ENCODE measurements around the gene ARL1. TPM values are rescaled to one million over a fixed set of nuclear protein-coding genes. Genes with fewer than 3 reads are reported as not detected.

Gene ARL1
- total and polyA plus RNA-seq, 10 of the 15 experiments (the other 5 are each of a cell fraction or from before 2014, with no cell fraction given), result 28.5 to 95.0 (median 65.7) TPM

DNA sequence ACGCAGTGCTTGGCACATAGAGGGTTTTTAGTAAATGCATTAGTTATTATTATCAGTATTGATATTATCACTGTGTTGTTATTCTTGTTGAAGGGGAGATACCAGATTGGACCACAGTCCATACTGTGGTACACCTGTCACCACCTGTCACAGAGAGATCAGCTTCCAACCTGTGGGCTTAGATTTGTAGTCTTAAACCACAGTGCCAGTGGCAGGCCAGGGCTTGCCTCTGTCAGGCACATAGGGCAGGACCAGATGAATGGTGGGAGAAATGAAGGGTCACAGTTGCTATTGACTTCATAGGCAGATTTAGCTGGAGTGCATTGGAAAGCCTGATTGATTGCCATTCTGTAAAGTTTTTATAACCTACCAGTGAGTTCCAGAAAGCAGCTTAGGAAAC, 35.1 kb downstream of the ARL1 start:
- Histone ChIP-seq H4K20me1 (ENCODE audit: control insufficient read depth, insufficient read depth) (no peaks in the 10 kb centered on the region), H2AFZ (ENCODE audit: control insufficient read depth, low read depth, low read length) (no peak overlapping the region), H3K79me2 (ENCODE audit: control insufficient read depth, insufficient read depth, low read length) (no peaks in the 10 kb centered on the region), H3K4me3 (no peak overlapping the region), H3K27ac (ENCODE audit: control insufficient read depth, insufficient read depth) (no peak overlapping the region), H3K27me3 (replicated peaks in 1 of 2; ENCODE audit: control insufficient read depth in 2 of 2, insufficient read depth in 2 of 2, low read length in 1 of 2) (no peaks in the 10 kb centered on the region), H3K9me3 (replicated peaks; ENCODE audit: control insufficient read depth, insufficient read depth, low read length) (no peaks in the 10 kb centered on the region), H3K9ac (ENCODE audit: control insufficient read depth, insufficient read depth, low read length) (no peak overlapping the region), H3K4me1 (ENCODE audit: control insufficient read depth, insufficient read depth, low read length) (no peaks in the 10 kb centered on the region), H3K36me3 (ENCODE audit: control insufficient read depth in 2 of 2, insufficient read depth in 2 of 2, low read length in 1 of 2) (peaks cover 8 to 29% of the 10 kb centered on the region in 2 experiments), H3K4me2 (ENCODE audit: control insufficient read depth, insufficient read depth) (no peak overlapping the region)
- FAIRE-seq (no peak), DNase-seq (ENCODE audit: low read depth, low spot score) (no peak), ATAC-seq (no peak)
- TF ChIP-seq IKZF1 (conservative IDR thresholded peaks at IDR 0.05) (no peak), PML (IDR thresholded peaks at IDR 0.05; ENCODE audit: low read length) (no peak), CEBPB (IDR thresholded peaks at IDR 0.05; ENCODE audit: borderline replicate concordance in 1 of 2, low read depth in 2 of 2, low read length in 2 of 2) (no peak), HDGF (IDR thresholded peaks at IDR 0.05) (no peak), KAT2A (conservative IDR thresholded peaks at IDR 0.05; ENCODE audit: control insufficient read depth, low read depth, low read length) (no peak), NRF1 (conservative IDR thresholded peaks at IDR 0.05; ENCODE audit: low read depth, low read length) (no peak), BHLHE40 (IDR thresholded peaks at IDR 0.05; ENCODE audit: borderline replicate concordance in 1 of 2, low read depth in 2 of 2, low read length in 1 of 2) (no peak), SIN3A (IDR thresholded peaks at IDR 0.05; ENCODE audit: low read depth, low read length) (no peak), CHD2 (IDR thresholded peaks at IDR 0.05; ENCODE audit: borderline replicate concordance, low read depth, low read length) (no peak), ATF7 (IDR thresholded peaks at IDR 0.05; ENCODE audit: low read depth) (no peak), POLR2AphosphoS2 (IDR thresholded peaks at IDR 0.05; ENCODE audit: low read depth, low read length) (no peak), BRCA1 (IDR thresholded peaks at IDR 0.05; ENCODE audit: low read depth, low read length) (no peak), STAT1 (conservative IDR thresholded peaks at IDR 0.05) (no peak), SP1 (IDR thresholded peaks at IDR 0.05; ENCODE audit: low read depth, low read length) (no peak)
- TF ChIP-seq, protein P1, sequence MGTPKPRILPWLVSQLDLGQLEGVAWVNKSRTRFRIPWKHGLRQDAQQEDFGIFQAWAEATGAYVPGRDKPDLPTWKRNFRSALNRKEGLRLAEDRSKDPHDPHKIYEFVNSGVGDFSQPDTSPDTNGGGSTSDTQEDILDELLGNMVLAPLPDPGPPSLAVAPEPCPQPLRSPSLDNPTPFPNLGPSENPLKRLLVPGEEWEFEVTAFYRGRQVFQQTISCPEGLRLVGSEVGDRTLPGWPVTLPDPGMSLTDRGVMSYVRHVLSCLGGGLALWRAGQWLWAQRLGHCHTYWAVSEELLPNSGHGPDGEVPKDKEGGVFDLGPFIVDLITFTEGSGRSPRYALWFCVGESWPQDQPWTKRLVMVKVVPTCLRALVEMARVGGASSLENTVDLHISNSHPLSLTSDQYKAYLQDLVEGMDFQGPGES (IDR thresholded peaks at IDR 0.05), result no peak
- TF ChIP-seq, protein P2, sequence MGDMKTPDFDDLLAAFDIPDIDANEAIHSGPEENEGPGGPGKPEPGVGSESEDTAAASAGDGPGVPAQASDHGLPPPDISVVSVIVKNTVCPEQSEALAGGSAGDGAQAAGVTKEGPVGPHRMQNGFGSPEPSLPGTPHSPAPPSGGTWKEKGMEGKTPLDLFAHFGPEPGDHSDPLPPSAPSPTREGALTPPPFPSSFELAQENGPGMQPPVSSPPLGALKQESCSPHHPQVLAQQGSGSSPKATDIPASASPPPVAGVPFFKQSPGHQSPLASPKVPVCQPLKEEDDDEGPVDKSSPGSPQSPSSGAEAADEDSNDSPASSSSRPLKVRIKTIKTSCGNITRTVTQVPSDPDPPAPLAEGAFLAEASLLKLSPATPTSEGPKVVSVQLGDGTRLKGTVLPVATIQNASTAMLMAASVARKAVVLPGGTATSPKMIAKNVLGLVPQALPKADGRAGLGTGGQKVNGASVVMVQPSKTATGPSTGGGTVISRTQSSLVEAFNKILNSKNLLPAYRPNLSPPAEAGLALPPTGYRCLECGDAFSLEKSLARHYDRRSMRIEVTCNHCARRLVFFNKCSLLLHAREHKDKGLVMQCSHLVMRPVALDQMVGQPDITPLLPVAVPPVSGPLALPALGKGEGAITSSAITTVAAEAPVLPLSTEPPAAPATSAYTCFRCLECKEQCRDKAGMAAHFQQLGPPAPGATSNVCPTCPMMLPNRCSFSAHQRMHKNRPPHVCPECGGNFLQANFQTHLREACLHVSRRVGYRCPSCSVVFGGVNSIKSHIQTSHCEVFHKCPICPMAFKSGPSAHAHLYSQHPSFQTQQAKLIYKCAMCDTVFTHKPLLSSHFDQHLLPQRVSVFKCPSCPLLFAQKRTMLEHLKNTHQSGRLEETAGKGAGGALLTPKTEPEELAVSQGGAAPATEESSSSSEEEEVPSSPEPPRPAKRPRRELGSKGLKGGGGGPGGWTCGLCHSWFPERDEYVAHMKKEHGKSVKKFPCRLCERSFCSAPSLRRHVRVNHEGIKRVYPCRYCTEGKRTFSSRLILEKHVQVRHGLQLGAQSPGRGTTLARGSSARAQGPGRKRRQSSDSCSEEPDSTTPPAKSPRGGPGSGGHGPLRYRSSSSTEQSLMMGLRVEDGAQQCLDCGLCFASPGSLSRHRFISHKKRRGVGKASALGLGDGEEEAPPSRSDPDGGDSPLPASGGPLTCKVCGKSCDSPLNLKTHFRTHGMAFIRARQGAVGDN (IDR thresholded peaks at IDR 0.05), result no peak
- TF ChIP-seq, protein P3, sequence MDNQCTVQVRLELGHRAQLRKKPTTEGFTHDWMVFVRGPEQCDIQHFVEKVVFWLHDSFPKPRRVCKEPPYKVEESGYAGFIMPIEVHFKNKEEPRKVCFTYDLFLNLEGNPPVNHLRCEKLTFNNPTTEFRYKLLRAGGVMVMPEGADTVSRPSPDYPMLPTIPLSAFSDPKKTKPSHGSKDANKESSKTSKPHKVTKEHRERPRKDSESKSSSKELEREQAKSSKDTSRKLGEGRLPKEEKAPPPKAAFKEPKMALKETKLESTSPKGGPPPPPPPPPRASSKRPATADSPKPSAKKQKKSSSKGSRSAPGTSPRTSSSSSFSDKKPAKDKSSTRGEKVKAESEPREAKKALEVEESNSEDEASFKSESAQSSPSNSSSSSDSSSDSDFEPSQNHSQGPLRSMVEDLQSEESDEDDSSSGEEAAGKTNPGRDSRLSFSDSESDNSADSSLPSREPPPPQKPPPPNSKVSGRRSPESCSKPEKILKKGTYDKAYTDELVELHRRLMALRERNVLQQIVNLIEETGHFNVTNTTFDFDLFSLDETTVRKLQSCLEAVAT (IDR thresholded peaks at IDR 0.05), result no peak
- no TSS peak for BruUV-seq (replicated peaks)
- WGBS (ENCODE audit: insufficient coverage, insufficient replicate concordance, low lambda C conversion rate, missing lambda C conversion rate), result 96% methylated on average over 1 of the region's 1 CpG
- SMC1A ChIA-PET (ENCODE audit: uncharacterized antibody, unreplicated experiment), result interaction anchor here (0.8 to 1.0 kb wide), 3 partner anchors 13 to 1209 kb away, joined by 3 to 5 read pairs (median 3); no protein-coding TSS in a partner anchor
- POLR2A ChIA-PET, result interaction anchor here (0.5 kb wide), 1 partner anchor 651 kb away, joined by 5 read pairs; no protein-coding TSS in a partner anchor
- in situ Hi-C loops (cut with MboI) (no loop called here), intact Hi-C loops (cut with micrococcal nuclease; ENCODE audit: unreplicated experiment) (no loop called here)
- RAD21 ChIA-PET (ENCODE audit: unreplicated experiment), result no interaction called here
- CTCF ChIA-PET, result interaction anchor here (0.6 kb wide), 1 partner anchor 203 kb away, joined by 3 read pairs; no protein-coding TSS in a partner anchor

Measured in GM12878 (cell line).